SU-DHL-6 (cell line): Measurements from ENCODE around the gene GBF1.

ENCODE experiments used
- H2AFZ ChIP-seq: fragments of 200-600 bp; sonication (generic); 2 replicates; pipeline ENCODE4 v1.6.1; 2014; ENCODE audit warnings: low read depth, mild to moderate bottlenecking, moderate library complexity, mixed read lengths, antibody characterized with exemption, low read length; ENCODE audit not compliant: severe bottlenecking
- H3F3A ChIP-seq: fragments of 200-600 bp; shearing (Covaris generic); 2 replicates; pipeline ENCODE4 v1.6.0; 2016; ENCODE audit warnings: antibody characterized with exemption, mild to moderate bottlenecking; ENCODE audit not compliant: insufficient read depth
- H3K27ac ChIP-seq: fragments of 200-600 bp; sonication (generic); 2 replicates; pipeline ENCODE4 v1.5.1; 2016; ENCODE audit warnings: low read depth, mild to moderate bottlenecking, low read length, moderate library complexity, mixed read lengths
- H3K27me3 ChIP-seq: fragments of 200-600 bp; sonication (generic), shearing (Covaris generic); 2 replicates; pipeline ENCODE4 v1.6.0; 2014; ENCODE audit warnings: mild to moderate bottlenecking, low read length
- H3K36me3 ChIP-seq: fragments of 200-600 bp; sonication (generic); 2 replicates; pipeline ENCODE4 v1.6.1; 2014; ENCODE audit warnings: mild to moderate bottlenecking, low read length, mixed read lengths
- H3K4me2 ChIP-seq: fragments of 300-600, 200-600 bp; shearing (Covaris generic), sonication (generic); 2 replicates; pipeline ENCODE4 v1.6.0; 2014; ENCODE audit warnings: low read length, low read depth, mild to moderate bottlenecking; ENCODE audit not compliant: poor library complexity, severe bottlenecking
- H3K4me3 ChIP-seq: fragments of 200-600 bp; sonication (generic); 2 replicates; pipeline ENCODE4 v1.5.1; 2014; ENCODE audit warnings: antibody characterized with exemption, low read length, mild to moderate bottlenecking, mixed read lengths; ENCODE audit not compliant: insufficient read depth, poor library complexity, severe bottlenecking
- H3K79me2 ChIP-seq: fragments of 200-600 bp; sonication (generic); 2 replicates; pipeline ENCODE4 v1.6.1; 2014; ENCODE audit warnings: mild to moderate bottlenecking, low read length, moderate library complexity; ENCODE audit not compliant: insufficient read depth
- H3K9ac ChIP-seq: fragments of 200-600 bp; sonication (generic); 2 replicates; pipeline ENCODE4 v1.7.0; 2014; ENCODE audit warnings: mild to moderate bottlenecking, low read length
- H3K9me2 ChIP-seq: fragments of 200-600 bp; sonication (generic); replicated peaks from 2 replicates; pipeline ENCODE4 v1.6.1; 2014; ENCODE audit warnings: low read length; ENCODE audit not compliant: insufficient read depth
- H3K9me3 ChIP-seq: fragments of 200-600 bp; sonication (generic); 2 replicates; pipeline ENCODE4 v1.6.1; 2014; ENCODE audit warnings: low read length, mixed read lengths; ENCODE audit not compliant: insufficient read depth
- H4K20me1 ChIP-seq: fragments of 200-600 bp; sonication (generic); 2 replicates; pipeline ENCODE4 v1.6.1; 2014; ENCODE audit warnings: low read depth, mild to moderate bottlenecking, antibody characterized with exemption, low read length, moderate library complexity, mixed read lengths
- EZH2phosphoT487 ChIP-seq: fragments of 200-600 bp; sonication (generic), shearing (Covaris generic); conservative IDR thresholded peaks from 2 replicates; pipeline ENCODE4 v1.6.1; 2018; ENCODE audit warnings: mild to moderate bottlenecking, antibody characterized with exemption, low read length, moderate library complexity, mixed read lengths
- TF ChIP-seq, protein P1 (sequence below): fragments of 200-600 bp; sonication (generic); IDR thresholded peaks from one replicate; pipeline ENCODE4 v1.5.1; 2017; ENCODE audit warnings: antibody characterized with exemption, mild to moderate bottlenecking, low read length, moderate library complexity; ENCODE audit not compliant: insufficient read depth, poor library complexity, severe bottlenecking

Gene GBF1

DNA sequence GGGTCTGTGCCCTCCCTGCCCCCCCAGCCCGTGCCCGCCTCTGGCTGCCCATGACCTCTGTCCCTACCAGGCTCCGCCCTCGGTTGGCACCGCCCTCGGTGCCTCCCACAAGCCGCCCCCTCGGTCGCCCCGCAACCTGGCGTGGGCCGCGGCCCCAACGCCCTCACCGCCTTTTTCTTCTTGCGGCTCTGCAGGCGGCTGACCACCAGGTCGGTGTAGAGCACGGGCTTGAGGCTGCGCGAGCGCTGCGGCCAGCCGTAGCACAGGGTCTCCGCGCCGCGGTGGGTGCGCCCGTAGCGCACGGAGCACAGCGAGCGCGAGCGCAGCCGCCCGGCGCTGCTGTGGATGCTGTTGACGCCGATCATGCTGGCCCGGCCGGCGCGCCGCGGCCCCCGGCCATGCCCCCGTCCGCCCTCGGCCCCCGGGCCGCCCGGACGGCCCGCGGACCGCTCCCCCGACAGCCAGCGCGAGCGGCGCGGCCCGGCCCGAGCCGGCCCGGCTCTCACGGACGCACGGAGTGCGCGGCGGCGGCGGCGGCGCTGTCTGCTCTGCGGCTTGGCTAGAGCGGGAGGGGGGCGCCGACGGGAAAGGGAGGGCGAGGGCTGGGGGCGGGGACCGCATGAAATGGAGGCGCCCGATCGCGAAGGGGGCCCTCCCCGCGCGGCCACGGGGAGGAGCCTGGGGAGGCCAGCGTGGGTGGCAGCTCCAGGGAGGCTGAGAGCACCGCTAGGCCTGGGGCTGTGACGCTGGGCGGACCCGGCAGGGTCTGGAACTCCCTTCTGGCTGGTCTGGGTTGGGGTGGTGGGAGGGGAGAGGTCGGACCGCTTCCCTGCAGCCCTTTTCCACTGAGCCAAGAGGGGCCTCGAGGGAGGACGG, 163.6 kb downstream of the GBF1 start:
- H3K27ac ChIP-seq: no peak overlapping the region
- no peaks in the 10 kb centered on the region for H3K9me3 ChIP-seq
- no peaks in the 10 kb centered on the region for H4K20me1 ChIP-seq
- H3K4me3 ChIP-seq: peak overlapping the region; percentile 33
- H3K27me3 ChIP-seq: no peaks in the 10 kb centered on the region
- H3K4me2 ChIP-seq: peak overlapping the region; percentile 45
- H3K9ac ChIP-seq: no peak overlapping the region
- no peaks in the 10 kb centered on the region for H3K36me3 ChIP-seq
- no peaks in the 10 kb centered on the region for H3F3A ChIP-seq
- TF ChIP-seq EZH2phosphoT487: no peak
- TF ChIP-seq, protein P1, sequence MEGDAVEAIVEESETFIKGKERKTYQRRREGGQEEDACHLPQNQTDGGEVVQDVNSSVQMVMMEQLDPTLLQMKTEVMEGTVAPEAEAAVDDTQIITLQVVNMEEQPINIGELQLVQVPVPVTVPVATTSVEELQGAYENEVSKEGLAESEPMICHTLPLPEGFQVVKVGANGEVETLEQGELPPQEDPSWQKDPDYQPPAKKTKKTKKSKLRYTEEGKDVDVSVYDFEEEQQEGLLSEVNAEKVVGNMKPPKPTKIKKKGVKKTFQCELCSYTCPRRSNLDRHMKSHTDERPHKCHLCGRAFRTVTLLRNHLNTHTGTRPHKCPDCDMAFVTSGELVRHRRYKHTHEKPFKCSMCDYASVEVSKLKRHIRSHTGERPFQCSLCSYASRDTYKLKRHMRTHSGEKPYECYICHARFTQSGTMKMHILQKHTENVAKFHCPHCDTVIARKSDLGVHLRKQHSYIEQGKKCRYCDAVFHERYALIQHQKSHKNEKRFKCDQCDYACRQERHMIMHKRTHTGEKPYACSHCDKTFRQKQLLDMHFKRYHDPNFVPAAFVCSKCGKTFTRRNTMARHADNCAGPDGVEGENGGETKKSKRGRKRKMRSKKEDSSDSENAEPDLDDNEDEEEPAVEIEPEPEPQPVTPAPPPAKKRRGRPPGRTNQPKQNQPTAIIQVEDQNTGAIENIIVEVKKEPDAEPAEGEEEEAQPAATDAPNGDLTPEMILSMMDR: no peak
- H3K79me2 ChIP-seq: no peaks in the 10 kb centered on the region
- no peaks in the 10 kb centered on the region for H3K9me2 ChIP-seq
- no peak overlapping the region for H2AFZ ChIP-seq

DNA sequence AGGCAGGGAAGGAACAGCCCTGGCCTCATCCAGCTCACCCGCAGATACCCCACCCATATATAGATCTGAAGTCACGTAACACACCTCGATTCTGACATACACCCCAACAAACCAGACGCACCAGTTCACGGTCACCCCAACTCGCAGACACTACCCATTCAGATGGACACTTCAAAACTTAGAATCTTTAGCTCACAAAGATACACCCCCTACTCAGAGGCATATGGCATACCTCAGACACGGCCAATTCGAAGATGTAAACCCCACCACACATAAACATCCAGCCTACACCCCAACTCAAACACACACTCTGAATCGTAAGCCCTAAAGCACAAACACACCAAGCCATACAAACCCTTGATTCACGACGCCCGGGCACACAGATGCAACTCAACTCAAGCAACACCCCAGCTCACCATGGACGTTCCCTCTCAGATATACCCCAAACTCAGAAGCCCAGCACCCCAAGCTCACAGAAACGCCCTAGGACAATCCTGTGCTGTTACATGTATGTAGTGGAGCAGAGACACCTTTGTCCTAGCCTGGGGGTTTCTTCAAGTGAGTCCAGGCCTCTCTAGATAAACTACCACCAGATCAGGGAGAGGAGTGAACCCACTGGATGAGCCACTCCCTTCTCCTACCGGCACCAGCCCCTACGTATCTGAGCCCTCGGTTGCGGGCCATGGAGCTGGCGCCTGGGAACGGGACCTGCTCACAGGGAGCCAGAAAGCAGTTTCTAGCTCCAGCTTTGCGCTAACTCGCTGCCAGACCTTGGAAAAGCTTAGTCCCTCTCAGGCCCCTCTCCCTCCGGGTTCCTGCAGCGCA, 164.5 kb downstream of the GBF1 start:
- H3K9me2 ChIP-seq: no peaks in the 10 kb centered on the region
- no peaks in the 10 kb centered on the region for H3K79me2 ChIP-seq
- no peak overlapping the region for H2AFZ ChIP-seq
- no peak overlapping the region for H3K27ac ChIP-seq
- H3K4me3 ChIP-seq: no peak overlapping the region
- TF ChIP-seq EZH2phosphoT487: no peak
- TF ChIP-seq, protein P1: no peak
- H3K9me3 ChIP-seq: no peaks in the 10 kb centered on the region
- no peaks in the 10 kb centered on the region for H4K20me1 ChIP-seq
- H3K9ac ChIP-seq: no peak overlapping the region
- peak overlapping the region; percentile 31 for H3K4me2 ChIP-seq
- H3K36me3 ChIP-seq: no peaks in the 10 kb centered on the region
- no peaks in the 10 kb centered on the region for H3F3A ChIP-seq
- no peaks in the 10 kb centered on the region for H3K27me3 ChIP-seq

DNA sequence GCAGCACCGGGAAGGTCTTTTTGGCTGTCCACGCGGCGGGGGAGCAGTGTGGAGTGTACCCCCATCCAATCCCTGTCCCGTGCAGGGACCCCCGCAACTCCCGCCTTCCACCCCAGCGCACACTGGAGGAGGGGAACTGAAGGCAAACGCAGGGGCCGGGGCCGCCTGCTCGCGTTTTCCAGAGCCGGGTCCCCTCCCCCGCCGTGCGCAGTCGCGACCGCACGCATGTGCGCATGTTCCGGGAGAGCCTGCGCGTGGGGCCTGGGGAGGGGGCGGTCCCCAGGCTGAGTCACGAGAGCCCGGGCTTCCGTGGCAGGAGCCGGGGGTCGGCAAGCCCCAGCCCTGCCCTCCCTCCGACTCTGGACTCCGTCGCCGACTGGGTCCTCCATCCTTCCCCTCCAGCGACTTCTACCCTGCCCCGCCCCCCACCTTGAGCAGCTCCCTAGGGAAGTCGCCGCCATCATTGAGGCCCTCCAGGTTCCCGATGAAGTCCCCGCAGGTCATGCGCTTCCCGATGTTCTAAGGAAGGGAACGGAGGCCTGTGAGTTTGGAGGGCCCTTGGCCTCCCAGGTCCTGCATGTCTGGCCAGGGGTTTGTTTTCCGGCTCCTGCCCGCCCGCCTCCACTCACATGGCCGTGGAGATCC, 165.2 kb downstream of the GBF1 start:
- no peaks in the 10 kb centered on the region for H3K9me2 ChIP-seq
- TF ChIP-seq EZH2phosphoT487: no peak
- TF ChIP-seq, protein P1: no peak
- no peaks in the 10 kb centered on the region for H3K79me2 ChIP-seq
- H3K4me2 ChIP-seq: no peak overlapping the region
- H3K9me3 ChIP-seq: no peaks in the 10 kb centered on the region
- no peak overlapping the region for H3K9ac ChIP-seq
- H3K36me3 ChIP-seq: no peaks in the 10 kb centered on the region
- no peaks in the 10 kb centered on the region for H3F3A ChIP-seq
- H3K27me3 ChIP-seq: no peaks in the 10 kb centered on the region
- H2AFZ ChIP-seq: no peak overlapping the region
- H4K20me1 ChIP-seq: no peaks in the 10 kb centered on the region
- H3K4me3 ChIP-seq: no peak overlapping the region
- H3K27ac ChIP-seq: no peak overlapping the region
